Measurements from ENCODE around the gene UPK3A. TPM values are rescaled to one million over a fixed set of nuclear protein-coding genes. Genes with fewer than 3 reads are reported as not detected.

Gene UPK3A
- total and polyA plus RNA-seq, 2 of the 13 experiments (the other 11 are each of a cell fraction or from before 2014, with no cell fraction given), result 10.5 to 13.8 TPM

- Histone ChIP-seq H3K4me3 (replicated peaks in 1 of 3; ENCODE audit: insufficient read depth in 1 of 3, low read depth in 2 of 3, low read length in 3 of 3) (peak overlapping the region; percentile 65 to 90 (median 81)), H3K79me2 (ENCODE audit: insufficient read depth, low read length) (peaks cover 22% of the 10 kb centered on the region), H3K9ac (ENCODE audit: insufficient read depth, low read depth, low read length) (peak overlapping the region; percentile 67), H3K4me1 (ENCODE audit: insufficient read depth, low read length) (peaks cover 76% of the 10 kb centered on the region), H4K20me1 (ENCODE audit: insufficient read depth, low read length) (peaks cover 11% of the 10 kb centered on the region; the same call in 1 of the 2 replicates), H3K9me3 (ENCODE audit: low read length) (no peaks in the 10 kb centered on the region), H3K36me3 (replicated peaks in 1 of 2; ENCODE audit: control insufficient read depth in 1 of 2, insufficient read depth in 2 of 2, low read length in 2 of 2) (peaks cover 6% of the 10 kb centered on the region in 2 experiments; a peak in 3 of 5 replicates), H3K27ac (ENCODE audit: extremely low read length, insufficient read depth, low read length) (no peak overlapping the region), H3K4me2 (ENCODE audit: low read depth, low read length) (peak overlapping the region; percentile 85), H3K27me3 (ENCODE audit: control insufficient read depth in 1 of 2, insufficient read depth in 2 of 2, low read length in 2 of 2) (no peaks in the 10 kb centered on the region), H2AFZ (ENCODE audit: low read length) (no peak overlapping the region)
- ChIA-PET POLR2A (no interaction called here), CTCF (ENCODE audit: low intra/inter-chr PET ratio, low total read pairs) (no interaction called here)
- in situ Hi-C loops (cut with HindIII; ENCODE audit: extremely low pct_ligation_motif_present, low pct_unique_long_range_greater_than_20kb), result loop anchor here (10.0 kb wide), 1 partner anchor 75 kb away; the partner anchor contains the start of gene NUP50
- no TSS peak for BruUV-seq (replicated peaks)
- 2% methylated on average over 23 of the region's 73 CpGs for WGBS (ENCODE audit: low lambda C conversion rate)
- intact Hi-C loops (cut with micrococcal nuclease; ENCODE audit: unreplicated experiment), result no loop called here
- no peak for FAIRE-seq
- no peak for DNase-seq (ENCODE audit: low spot score)
- peak; percentile 22 for ATAC-seq
- TF ChIP-seq TBX2 (CRISPR knock-in tag; IDR thresholded peaks at IDR 0.05; ENCODE audit: borderline replicate concordance) (no peak), SRY (CRISPR knock-in tag; IDR thresholded peaks at IDR 0.05) (0 out of 2 replicates have a peak, but pooled peaks have one; percentile 40), HNRNPL (IDR thresholded peaks at IDR 0.05; ENCODE audit: low read depth, low read length) (0 out of 2 replicates have a peak, but pooled peaks have one; percentile 20), HNRNPK (IDR thresholded peaks at IDR 0.05; ENCODE audit: low read depth, low read length, poor library complexity, severe bottlenecking) (no peak), EEA1 (CRISPR knock-in tag; IDR thresholded peaks at IDR 0.05; ENCODE audit: borderline replicate concordance) (no peak), ZNF569 (CRISPR knock-in tag; IDR thresholded peaks at IDR 0.05; ENCODE audit: borderline replicate concordance) (no peak), ZNF407 (CRISPR knock-in tag; IDR thresholded peaks at IDR 0.05; ENCODE audit: not compliant biosample characterization) (peak; percentile 30), IRF9 (CRISPR knock-in tag; IDR thresholded peaks at IDR 0.05; ENCODE audit: borderline replicate concordance) (0 out of 2 replicates have a peak, but pooled peaks have one; percentile 48), SAP130 (CRISPR knock-in tag; IDR thresholded peaks at IDR 0.05; ENCODE audit: low read depth) (peak; percentile 26; the same call in 1 of the 2 replicates), MEF2D (CRISPR knock-in tag; IDR thresholded peaks at IDR 0.05) (0 out of 2 replicates have a peak, but pooled peaks have one; percentile 18), GABPB1 (CRISPR knock-in tag; IDR thresholded peaks at IDR 0.05) (0 out of 2 replicates have a peak, but pooled peaks have one; percentile 12), JDP2 (CRISPR knock-in tag; IDR thresholded peaks at IDR 0.05; ENCODE audit: borderline replicate concordance) (no peak), ZNF296 (CRISPR knock-in tag; conservative IDR thresholded peaks at IDR 0.05) (no peak)
Observed at GRCh38 chr22:45240104-45240809, 44.5 kb upstream of the UPK3A start.
